Subcutaneous abdominal adipose tissue (tissue), 5 donors: Measurements from ENCODE around the gene KCNH1.

Experiments
- H3K27ac ChIP-seq: one replicate; pipeline ENCODE4 v1.7.0; 2013; ENCODE audit warnings: low read depth, mild to moderate bottlenecking, inconsistent platforms, low read length, moderate library complexity
- H3K27me3 ChIP-seq, 5 donors: one replicate each; pipeline ENCODE4 v1.7.0; 2013; ENCODE audit warnings: low read length in 5 of 5, inconsistent platforms in 1 of 5; ENCODE audit not compliant: control insufficient read depth in 5 of 5, insufficient read depth in 4 of 5
- H3K36me3 ChIP-seq, 5 donors: one replicate each; pipeline ENCODE4 v1.7.0; 2013; ENCODE audit warnings: low read length in 5 of 5; ENCODE audit not compliant: control insufficient read depth in 5 of 5, insufficient read depth in 5 of 5
- H3K4me1 ChIP-seq, 5 donors: one replicate each; pipeline ENCODE4 v1.7.0; 2013; ENCODE audit warnings: low read length in 5 of 5, mild to moderate bottlenecking in 3 of 5, moderate library complexity in 1 of 5; ENCODE audit not compliant: control insufficient read depth in 5 of 5, insufficient read depth in 5 of 5
- H3K4me3 ChIP-seq, 5 donors: one replicate each; pipeline ENCODE4 v1.7.0; 2013; ENCODE audit warnings: low read length in 5 of 5, low read depth in 1 of 5
- H3K9ac ChIP-seq, 5 donors: one replicate each; pipeline ENCODE4 v1.7.0; 2013; ENCODE audit warnings: low read length in 5 of 5, mild to moderate bottlenecking in 4 of 5, moderate library complexity in 3 of 5
- H3K9me3 ChIP-seq, 5 donors: one replicate each; pipeline ENCODE4 v1.7.0; 2013; ENCODE audit warnings: low read length in 5 of 5; ENCODE audit not compliant: control insufficient read depth in 5 of 5
- donor health status: healthy.
- donor health status: healthy.
- donor health status: healthy.
- donor health status: healthy.
- donor health status: healthy.

Gene KCNH1

GRCh38 chr1:210689826-210690225, 444.1 kb downstream of the KCNH1 start:
- Histone ChIP-seq H3K36me3 (no peaks in the 10 kb centered on the region), H3K27me3 (peaks cover 0 to under 1% (median 0%) of the 10 kb centered on the region in 5 donors), H3K27ac (no peak overlapping the region), H3K4me1 (no peaks in the 10 kb centered on the region), H3K9ac (no peak overlapping the region), H3K4me3 (no peak overlapping the region), H3K9me3 (peaks cover 0 to 5% (median 0%) of the 10 kb centered on the region in 5 donors)

GRCh38 chr1:210688512-210689234, 445.3 kb downstream of the KCNH1 start:
- Histone ChIP-seq H3K4me3 (no peak overlapping the region), H3K36me3 (no peaks in the 10 kb centered on the region), H3K4me1 (no peaks in the 10 kb centered on the region), H3K9ac (no peak overlapping the region), H3K9me3 (peaks cover 0 to 6% (median 0%) of the 10 kb centered on the region in 5 donors), H3K27ac (no peak overlapping the region), H3K27me3 (no peaks in the 10 kb centered on the region)

- Histone ChIP-seq H3K36me3 (no peaks in the 10 kb centered on the region), H3K27me3 (no peaks in the 10 kb centered on the region)
Observed at GRCh38 chr1:210687582-210688279, 446.2 kb downstream of the KCNH1 start.

DNA sequence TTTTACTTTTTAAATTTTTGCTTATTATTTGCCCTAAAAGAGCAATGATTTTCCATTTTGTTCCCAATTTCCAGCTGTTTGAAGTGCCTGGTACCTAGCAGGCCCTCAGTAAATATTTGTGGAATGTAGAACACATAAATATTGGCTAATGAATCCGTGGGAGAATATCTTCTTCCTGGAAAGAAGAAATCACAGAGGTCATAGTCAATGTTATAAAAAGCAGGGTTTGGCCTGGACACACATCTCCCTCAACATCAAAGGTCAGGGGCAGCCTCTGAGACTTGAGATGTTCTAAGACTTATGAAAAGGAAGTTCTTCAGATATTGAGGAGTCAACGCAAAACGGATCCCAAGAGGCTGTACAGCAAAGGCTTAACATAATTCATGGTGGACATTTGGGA, 447.1 kb downstream of the KCNH1 start:
- Histone ChIP-seq H3K27ac (no peak overlapping the region), H3K27me3 (no peaks in the 10 kb centered on the region), H3K4me3 (no peak overlapping the region), H3K36me3 (no peaks in the 10 kb centered on the region), H3K4me1 (no peaks in the 10 kb centered on the region), H3K9ac (no peak overlapping the region), H3K9me3 (peaks cover 0 to 2% (median 0%) of the 10 kb centered on the region in 5 donors)

More at GRCh38 chr1:210687582-210688279, 446.2 kb downstream of the KCNH1 start:
- Histone ChIP-seq H3K9me3 (peaks cover 0 to 2% (median 0%) of the 10 kb centered on the region in 5 donors), H3K4me1 (no peaks in the 10 kb centered on the region), H3K27ac (no peak overlapping the region), H3K9ac (no peak overlapping the region), H3K4me3 (no peak overlapping the region)

DNA sequence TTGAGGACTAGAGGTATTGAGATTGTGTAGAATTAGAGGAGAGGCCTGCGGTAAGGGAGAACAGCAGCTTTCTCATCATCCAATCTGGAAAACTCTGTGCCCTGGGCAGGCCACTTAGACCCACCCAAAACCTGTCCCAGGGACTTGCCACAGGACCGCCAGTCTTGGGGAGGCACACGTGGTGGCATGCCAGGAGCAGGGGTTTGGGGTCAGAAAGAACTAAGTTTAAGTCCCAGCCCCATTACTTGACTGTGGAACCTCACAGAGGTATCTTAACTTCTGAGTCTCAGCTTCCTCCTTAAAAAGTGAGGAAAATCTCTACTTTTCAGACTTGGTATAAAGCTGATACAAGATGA, 448.7 kb downstream of the KCNH1 start:
- Histone ChIP-seq H3K9me3 (peaks cover 0 to 2% (median 0%) of the 10 kb centered on the region in 5 donors), H3K4me1 (no peaks in the 10 kb centered on the region), H3K27me3 (no peaks in the 10 kb centered on the region), H3K4me3 (no peak overlapping the region), H3K9ac (no peak overlapping the region), H3K36me3 (no peaks in the 10 kb centered on the region), H3K27ac (no peak overlapping the region)

DNA sequence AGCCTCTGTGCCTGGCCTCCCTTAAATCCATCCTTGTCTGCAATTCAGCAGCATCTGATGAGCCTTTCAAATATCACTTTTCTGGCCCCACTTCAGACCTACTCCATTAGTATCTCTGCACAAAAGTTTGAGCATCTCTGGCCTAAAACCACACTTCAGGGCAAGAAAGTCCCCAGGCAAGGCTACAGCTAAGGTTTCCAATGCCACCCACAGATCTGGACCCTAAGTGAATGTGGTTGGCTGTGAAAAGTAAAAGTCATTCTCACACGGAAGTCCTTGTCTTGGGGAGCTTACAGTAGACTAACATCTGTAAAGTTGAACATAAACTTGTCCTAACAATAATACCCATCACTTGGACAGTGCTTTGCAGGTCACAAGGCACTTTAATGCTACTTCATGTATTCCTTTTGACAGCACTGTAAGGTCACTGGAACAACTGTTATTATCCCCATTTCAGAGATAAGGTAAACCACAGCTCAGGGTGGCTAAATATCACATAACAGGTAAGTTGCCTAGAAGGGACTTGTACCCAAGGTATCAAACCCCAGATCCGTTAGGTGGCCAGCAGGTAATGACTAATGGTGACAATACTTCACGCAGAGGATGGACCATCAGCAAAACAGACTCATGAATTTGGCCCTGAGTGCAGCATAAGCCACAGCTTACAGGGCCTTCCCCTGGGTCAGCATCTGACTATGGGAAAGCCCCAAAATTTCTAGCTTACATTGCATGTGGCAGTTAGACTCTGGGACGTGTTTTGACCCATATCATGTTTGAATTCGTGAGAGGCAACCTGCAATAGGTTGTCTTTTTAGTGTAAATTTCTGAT, 449.3 kb downstream of the KCNH1 start:
- Histone ChIP-seq H3K27me3 (no peaks in the 10 kb centered on the region), H3K4me1 (no peaks in the 10 kb centered on the region)

DNA sequence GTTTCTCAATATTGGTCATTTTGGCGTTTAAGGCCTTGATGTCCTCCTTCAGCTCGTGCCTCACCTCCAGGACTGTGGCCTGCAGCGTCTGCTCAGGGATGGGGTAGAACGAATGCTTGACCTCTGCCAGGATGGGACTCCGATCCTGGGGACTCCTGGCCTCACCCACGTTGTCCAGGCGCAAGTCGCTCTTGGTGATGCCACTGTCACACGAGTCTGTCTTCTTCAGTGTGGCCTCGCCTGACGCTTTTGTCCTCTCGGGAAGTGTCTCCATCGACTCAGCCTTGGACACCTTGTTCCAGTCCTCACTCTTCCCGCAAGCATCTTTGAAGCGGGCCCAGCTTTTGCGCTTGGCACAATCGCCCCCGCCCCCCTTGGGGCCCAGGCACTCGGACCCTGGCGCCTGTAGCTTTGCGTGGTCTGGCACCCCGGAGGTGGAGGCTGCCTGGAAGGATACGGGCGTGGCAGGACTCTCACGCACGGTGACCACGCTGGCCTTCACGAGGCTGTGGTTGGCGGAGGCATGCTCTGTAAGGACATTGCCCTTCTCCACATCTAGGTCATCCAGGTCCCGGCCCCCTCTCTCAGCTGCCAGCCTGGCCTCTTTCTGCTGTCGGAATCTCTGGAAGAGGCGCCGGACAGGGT, 450.4 kb downstream of the KCNH1 start:
- Histone ChIP-seq H3K27ac (no peak overlapping the region), H3K27me3 (no peaks in the 10 kb centered on the region), H3K36me3 (no peaks in the 10 kb centered on the region), H3K9ac (no peak overlapping the region), H3K4me1 (no peaks in the 10 kb centered on the region), H3K9me3 (peaks cover 0 to 2% (median 0%) of the 10 kb centered on the region in 5 donors), H3K4me3 (no peak overlapping the region)

More for the DNA sequence above, 449.3 kb downstream of the KCNH1 start:
- no peak overlapping the region for H3K27ac ChIP-seq
- no peak overlapping the region for H3K9ac ChIP-seq
- no peak overlapping the region for H3K4me3 ChIP-seq
- H3K9me3 ChIP-seq, result peaks cover 0 to 2% (median 0%) of the 10 kb centered on the region in 5 donors
- H3K36me3 ChIP-seq, result no peaks in the 10 kb centered on the region

DNA sequence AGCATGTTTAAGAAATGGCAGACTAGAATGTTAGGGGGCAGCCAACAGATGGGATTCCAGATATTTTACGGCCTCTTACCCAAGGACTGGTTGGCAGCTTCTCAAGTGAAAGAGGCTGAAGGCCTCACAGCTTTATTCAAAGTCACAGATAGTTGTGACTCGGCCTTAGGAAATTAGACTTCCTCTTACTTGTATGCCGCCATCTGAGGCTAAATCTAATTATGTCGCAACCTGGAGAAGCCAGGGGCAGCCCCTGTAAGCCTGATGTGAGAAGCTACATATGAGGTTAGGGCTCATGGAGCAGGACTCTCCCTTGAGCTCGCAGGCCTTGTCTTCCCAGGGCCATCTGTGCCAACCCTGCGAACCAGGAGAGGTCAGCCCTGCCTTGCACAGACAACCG, 452.8 kb downstream of the KCNH1 start:
- H3K9ac ChIP-seq, result no peak overlapping the region
- no peaks in the 10 kb centered on the region for H3K4me1 ChIP-seq
- no peak overlapping the region for H3K4me3 ChIP-seq
- H3K27me3 ChIP-seq, result no peaks in the 10 kb centered on the region
- H3K36me3 ChIP-seq, result peaks cover 0 to 2% (median 0%) of the 10 kb centered on the region in 5 donors
- H3K9me3 ChIP-seq, result peaks cover 0 to 2% (median 0%) of the 10 kb centered on the region in 5 donors
- H3K27ac ChIP-seq, result no peak overlapping the region

DNA sequence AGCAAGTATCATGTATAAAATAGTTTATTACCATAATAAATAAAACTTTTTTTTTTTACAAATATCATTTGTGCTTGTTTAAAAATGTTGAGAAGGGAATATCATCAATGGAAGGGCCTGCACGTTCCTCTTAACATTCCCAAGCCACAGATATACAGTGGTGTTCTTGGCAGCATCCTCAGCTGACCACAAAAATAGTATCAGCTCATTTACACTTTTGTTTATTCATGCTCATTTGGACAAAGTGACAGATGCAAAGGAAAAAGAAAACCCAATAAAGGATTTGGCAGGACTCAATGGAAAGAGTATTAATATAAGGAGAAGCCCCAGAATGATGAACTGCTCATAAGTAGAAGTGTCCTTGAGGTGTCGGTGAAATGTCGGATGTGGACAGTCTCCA, 455.6 kb downstream of the KCNH1 start:
- Histone ChIP-seq H3K27ac (no peak overlapping the region), H3K4me3 (no peak overlapping the region), H3K36me3 (peaks cover 0 to 2% (median 0%) of the 10 kb centered on the region in 5 donors), H3K9ac (no peak overlapping the region), H3K27me3 (no peaks in the 10 kb centered on the region), H3K9me3 (no peaks in the 10 kb centered on the region), H3K4me1 (no peaks in the 10 kb centered on the region)
